GM21737 (cell line): ENCODE measurements around the gene FGF5.
"Not testable (repeated sequence)": the region's sequence is repeated elsewhere in the genome, so short reads cannot be mapped to it uniquely, and the experiment has no call there.

Experiments
- ATAC-seq: cut with Tn5 transposase; IDR thresholded peaks from one replicate; pipeline ENCODE4 v1.9.1; 2021; ENCODE audit warnings: mild to moderate bottlenecking, moderate library complexity; ENCODE audit not compliant: unreplicated experiment

Gene FGF5

GRCh38 chr4:80266253-80266901 is at the start of gene FGF5:
Gene FGF5 (plus strand): TSS chr4:80266664. CDS start chr4:80266825, 161 bp downstream.
- no peak for ATAC-seq

- no peak for ATAC-seq
These were observed 47.0 kb upstream of the FGF5 start for GRCh38 chr4:80219301-80220025.

GRCh38 chr4:80220711-80221110 is 45.8 kb upstream of the FGF5 start:
- ATAC-seq, result no peak

- no peak for ATAC-seq
These were observed 45.3 kb upstream of the FGF5 start for GRCh38 chr4:80221161-80221560.

- no peak for ATAC-seq
These were observed 40.9 kb upstream of the FGF5 start for GRCh38 chr4:80225595-80225994.

- ATAC-seq, result no peak
These were observed 40.4 kb upstream of the FGF5 start for GRCh38 chr4:80226094-80226493.

- ATAC-seq, result no peak
These were observed 38.0 kb upstream of the FGF5 start for GRCh38 chr4:80228460-80228859.

- ATAC-seq, result no peak
These were observed 37.3 kb upstream of the FGF5 start for GRCh38 chr4:80229128-80229527.

GRCh38 chr4:80229590-80229989 is 36.9 kb upstream of the FGF5 start:
- peak; percentile 95 for ATAC-seq

- ATAC-seq, result no peak
These were observed 35.3 kb upstream of the FGF5 start for GRCh38 chr4:80231180-80231579.

- no peak for ATAC-seq
These were observed 33.6 kb upstream of the FGF5 start for GRCh38 chr4:80232707-80233370.

GRCh38 chr4:80233390-80233789 is 33.1 kb upstream of the FGF5 start:
- no peak for ATAC-seq

- no peak for ATAC-seq
These were observed 31.0 kb upstream of the FGF5 start for GRCh38 chr4:80235451-80235850.

- ATAC-seq, result no peak
These were observed 28.5 kb upstream of the FGF5 start for GRCh38 chr4:80237992-80238391.

- no peak for ATAC-seq
These were observed 26.8 kb upstream of the FGF5 start for GRCh38 chr4:80239480-80240150.

- no peak for ATAC-seq
These were observed 25.5 kb upstream of the FGF5 start for GRCh38 chr4:80240976-80241375.

GRCh38 chr4:80243274-80244018 is 23.0 kb upstream of the FGF5 start:
- no peak for ATAC-seq

- not testable (repeated sequence) for ATAC-seq
These were observed 19.0 kb upstream of the FGF5 start for GRCh38 chr4:80247484-80247883.

- no peak for ATAC-seq
These were observed 17.3 kb upstream of the FGF5 start for GRCh38 chr4:80249144-80249543.

GRCh38 chr4:80252427-80252826 is 14.0 kb upstream of the FGF5 start:
- no peak for ATAC-seq

- no peak for ATAC-seq
These were observed 13.5 kb upstream of the FGF5 start for GRCh38 chr4:80252953-80253352.
